HepG2 (cell line): ENCODE measurements around the gene FBXW2. TPM values are rescaled to one million over a fixed set of nuclear protein-coding genes. Genes with fewer than 3 reads are reported as not detected.
A peak's percentile ranks its signal among the peaks of the same experiment; 100 is the strongest.

Source experiments
- ATAC-seq: fragments of 200-7000 bp; cut with Tn5 transposase; 3 replicates; pipeline ENCODE4 v1.9.1; 2020; ENCODE audit warnings: mild to moderate bottlenecking, moderate library complexity
- BruUV-seq: library from RNA; stranded (reverse); fragments of 400-500 nt; replicated peaks from 2 replicates; lab custom pipeline; 2021; lab: Mats Ljungman, UMichigan
- CTCF ChIA-PET: fragments of 300-600 bp; formaldehyde crosslinking; extraction: SDS; loops from one replicate; lab custom pipeline; 2021; ENCODE audit warnings: low total read pairs, inconsistent platforms, low intra/inter-chr PET ratio; lab: Yijun Ruan, JAX
- POLR2A ChIA-PET: fragments of 350-600 bp; sonication (Branson Sonifier 250); formaldehyde crosslinking; loops from one replicate; lab custom pipeline; 2020; ENCODE audit warnings: antibody characterized with exemption, inconsistent platforms; lab: Yijun Ruan, JAX
- DNase-seq: peaks from one replicate; pipeline ENCODE4 v3.0.0-alpha.2; 2015; ENCODE audit warnings: low spot score
- FAIRE-seq: peaks from 3 replicates; lab custom pipeline; 2011; peaks lifted over from hg19 to GRCh38; lab: Jason Lieb, UNC
- H2AFZ ChIP-seq: one replicate; pipeline ENCODE4 v1.6.1; 2011; ENCODE audit warnings: low read length, inconsistent platforms
- H3K27ac ChIP-seq: fragments of 300-600 bp; 3 replicates; pipeline ENCODE4 v1.8.0; 2011; ENCODE audit warnings: mixed run types, mild to moderate bottlenecking, mixed read lengths, low read length, inconsistent platforms; ENCODE audit not compliant: insufficient read depth; ENCODE audit errors: extremely low read length
- H3K27me3 ChIP-seq, 2 experiments: fragments of 200-600 bp in 1 of 2; 2 replicates in 1 of 2; 3 replicates in 1 of 2; pipeline versions ENCODE4 v1.6.0 to v1.8.0; 2011; ENCODE audit warnings: low read length in 2 of 2, mild to moderate bottlenecking in 2 of 2, moderate library complexity in 2 of 2, inconsistent platforms in 1 of 2; ENCODE audit not compliant: insufficient read depth in 2 of 2, control insufficient read depth in 1 of 2
- H3K36me3 ChIP-seq, 2 experiments: fragments of 200-600 bp in 1 of 2; replicated peaks in 1 of 2; 2 replicates in 1 of 2; 3 replicates in 1 of 2; pipeline versions ENCODE4 v1.5.1 to v1.8.0; 2011; ENCODE audit warnings: low read length in 2 of 2, inconsistent platforms in 1 of 2; ENCODE audit not compliant: insufficient read depth in 2 of 2, control insufficient read depth in 1 of 2
- H3K4me1 ChIP-seq: 2 replicates; pipeline ENCODE4 v1.5.1; 2012; ENCODE audit warnings: low read length, inconsistent platforms; ENCODE audit not compliant: insufficient read depth
- H3K4me2 ChIP-seq: 2 replicates; pipeline ENCODE4 v1.6.0; 2011; ENCODE audit warnings: low read depth, low read length, inconsistent platforms
- H3K4me3 ChIP-seq, 3 experiments: fragments of 200-600 bp in 1 of 3; sonication (generic), shearing (Covaris generic) in 1 of 3; replicated peaks in 1 of 3; 2 replicates each; pipeline ENCODE4 v1.5.1; 2011 to 2016; ENCODE audit warnings: low read length in 3 of 3, inconsistent platforms in 2 of 3, low read depth in 2 of 3, mild to moderate bottlenecking in 2 of 3, control low read depth in 1 of 3, mixed read lengths in 1 of 3; ENCODE audit not compliant: insufficient read depth in 1 of 3
- H3K79me2 ChIP-seq: one replicate; pipeline ENCODE4 v1.6.1; 2011; ENCODE audit warnings: low read length, inconsistent platforms; ENCODE audit not compliant: insufficient read depth
- H3K9ac ChIP-seq: 2 replicates; pipeline ENCODE4 v1.6.0; 2011; ENCODE audit warnings: mild to moderate bottlenecking, low read depth, low read length, inconsistent platforms; ENCODE audit not compliant: insufficient read depth
- H3K9me3 ChIP-seq: 2 replicates; pipeline ENCODE4 v1.5.1; 2012; ENCODE audit warnings: mild to moderate bottlenecking, low read length
- H4K20me1 ChIP-seq: 2 replicates; pipeline ENCODE4 v1.6.0; 2011; ENCODE audit warnings: inconsistent platforms, mild to moderate bottlenecking, low read length, moderate library complexity; ENCODE audit not compliant: insufficient read depth
- CAMTA2 ChIP-seq: sonication (generic); formaldehyde crosslinking; IDR thresholded peaks from 2 replicates; pipeline ENCODE4 v1.4.0; 2020; ENCODE audit warnings: mild to moderate bottlenecking, missing genetic modification reagents, borderline replicate concordance
- TGIF2 ChIP-seq: IDR thresholded peaks from 2 replicates; pipeline ENCODE4 v1.6.1; 2016; ENCODE audit warnings: control low read depth, missing compliant biosample characterization
- ZFP90 ChIP-seq: sonication (generic); formaldehyde crosslinking; IDR thresholded peaks from 2 replicates; pipeline ENCODE4 v1.8.0; 2022; ENCODE audit warnings: missing genetic modification reagents, mild to moderate bottlenecking, inconsistent platforms, borderline replicate concordance
- ZNF672 ChIP-seq: sonication (generic); formaldehyde crosslinking; IDR thresholded peaks from 2 replicates; pipeline ENCODE4 v1.8.1; 2022; ENCODE audit warnings: missing genetic modification reagents
- WGBS: methylation state at CpG from one replicate; pipeline ENCODE4 v1.1.6; 2017; ENCODE audit warnings: low lambda C conversion rate; 5-methylcytosine and 5-hydroxymethylcytosine counted together
- in situ Hi-C: cut with HindIII; loops from 2 replicates; pipeline ENCODE4 v1.10.0; 2017; ENCODE audit warnings: low pct_unique_long_range_greater_than_20kb; ENCODE audit not compliant: extremely low pct_ligation_motif_present
- intact Hi-C: fragments of 100-400 bp; cut with micrococcal nuclease; formaldehyde crosslinking; loops from one replicate; pipeline ENCODE4 v1.10.0; 2022; ENCODE audit not compliant: unreplicated experiment
- polyA plus RNA-seq, 8 experiments: library from polyadenylated mRNA; depleted of rRNA in 3 of 8; stranded (reverse) in 7 of 8; unstranded in 1 of 8; fragments of >200 nt; fragmentation: Illumina TruSeq in 4 of 8; extraction: Trizol in 4 of 8; gene quantifications; 2 replicates each; pipeline versions ENCODE4 v1.2.1 to v1.2.3, GENCODE V29; 2011 to 2016; ENCODE audit warnings: low read depth in 4 of 8, missing spikeins in 1 of 8, mixed read lengths in 1 of 8; ENCODE audit not compliant: insufficient read depth in 1 of 8
- total RNA-seq, 5 experiments: library from RNA; depleted of rRNA; stranded (reverse); fragments of >200 nt; fragmentation: Illumina TruSeq; extraction: Trizol; gene quantifications; 2 replicates each; pipeline ENCODE4 v1.2.3, GENCODE V29; 2016; ENCODE audit warnings: low read depth in 1 of 5
- TF ChIP-seq, protein P1 (sequence below): sonication (generic); formaldehyde crosslinking; IDR thresholded peaks from 2 replicates; pipeline ENCODE4 v1.5.1; 2020; ENCODE audit warnings: missing genetic modification reagents, mild to moderate bottlenecking, borderline replicate concordance
- TF ChIP-seq, protein P2 (sequence below), 2 experiments: IDR thresholded peaks; 2 replicates each; pipeline ENCODE4 v1.6.1; 2011 to 2012; ENCODE audit warnings: low read length in 2 of 2, borderline replicate concordance in 1 of 2, low read depth in 1 of 2, mild to moderate bottlenecking in 1 of 2, moderate library complexity in 1 of 2

The FBXW2 gene
- total and polyA plus RNA-seq, 2 of the 13 experiments (the other 11 are each of a cell fraction or from before 2014, with no cell fraction given): 35.4 to 43.1 TPM

DNA sequence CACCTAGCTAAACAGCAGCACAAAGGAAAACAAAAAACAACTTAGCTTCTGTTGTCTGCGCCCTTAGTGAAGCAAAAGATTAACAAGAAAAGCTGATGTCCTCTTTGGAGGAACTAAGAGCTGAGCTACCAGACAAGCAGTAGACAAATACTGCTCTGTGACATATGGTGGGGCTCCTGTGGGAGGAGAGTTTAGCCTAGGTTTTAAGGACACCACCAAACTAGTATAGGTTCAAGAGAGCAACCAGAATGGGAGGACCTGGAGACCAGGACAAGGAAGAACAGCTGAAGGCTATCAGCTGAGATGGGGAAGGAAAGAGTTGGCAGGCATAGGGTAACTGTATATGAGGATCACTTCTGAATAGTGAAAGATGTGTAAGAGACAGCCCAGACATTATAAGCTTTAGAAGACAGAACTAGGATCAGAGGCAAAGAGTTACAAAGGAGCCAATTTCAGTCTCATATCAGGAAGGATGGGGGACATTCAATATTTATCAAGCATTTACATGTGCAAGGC, 27.2 kb downstream of the FBXW2 start:
- 100% methylated on average over 1 of the region's 1 CpG for WGBS
- ChIA-PET POLR2A (interaction anchor here (1.2 to 5.2 kb wide), 4 partner anchors 13 to 110 kb away, joined by 3 to 76 read pairs (median 28); partner anchors contain the start of genes FBXW2 and PHF19), CTCF (no interaction called here)
- intact Hi-C loops: loop anchor here (2.0 kb wide), 1 partner anchor 77 kb away; the partner anchor contains the start of gene PSMD5
- Histone ChIP-seq H3K27me3 (no peaks in the 10 kb centered on the region), H3K9ac (no peak overlapping the region), H3K4me3 (no peak overlapping the region), H4K20me1 (no peaks in the 10 kb centered on the region), H3K4me1 (peaks cover 48% of the 10 kb centered on the region), H3K4me2 (no peak overlapping the region), H2AFZ (no peak overlapping the region), H3K79me2 (no peaks in the 10 kb centered on the region), H3K27ac (peak overlapping the region; percentile 37), H3K36me3 (peaks cover 13 to 48% of the 10 kb centered on the region in 2 experiments), H3K9me3 (no peaks in the 10 kb centered on the region)
- in situ Hi-C loops: no loop called here
- peak; percentile 12 for FAIRE-seq
- TF ChIP-seq, protein P1, sequence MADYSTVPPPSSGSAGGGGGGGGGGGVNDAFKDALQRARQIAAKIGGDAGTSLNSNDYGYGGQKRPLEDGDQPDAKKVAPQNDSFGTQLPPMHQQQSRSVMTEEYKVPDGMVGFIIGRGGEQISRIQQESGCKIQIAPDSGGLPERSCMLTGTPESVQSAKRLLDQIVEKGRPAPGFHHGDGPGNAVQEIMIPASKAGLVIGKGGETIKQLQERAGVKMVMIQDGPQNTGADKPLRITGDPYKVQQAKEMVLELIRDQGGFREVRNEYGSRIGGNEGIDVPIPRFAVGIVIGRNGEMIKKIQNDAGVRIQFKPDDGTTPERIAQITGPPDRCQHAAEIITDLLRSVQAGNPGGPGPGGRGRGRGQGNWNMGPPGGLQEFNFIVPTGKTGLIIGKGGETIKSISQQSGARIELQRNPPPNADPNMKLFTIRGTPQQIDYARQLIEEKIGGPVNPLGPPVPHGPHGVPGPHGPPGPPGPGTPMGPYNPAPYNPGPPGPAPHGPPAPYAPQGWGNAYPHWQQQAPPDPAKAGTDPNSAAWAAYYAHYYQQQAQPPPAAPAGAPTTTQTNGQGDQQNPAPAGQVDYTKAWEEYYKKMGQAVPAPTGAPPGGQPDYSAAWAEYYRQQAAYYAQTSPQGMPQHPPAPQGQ (CRISPR knock-in tag): no peak
- no peak for TF ChIP-seq CAMTA2
- no peak for TF ChIP-seq ZFP90 (CRISPR knock-in tag)
- no peak for TF ChIP-seq ZNF672 (CRISPR knock-in tag)
- TF ChIP-seq, protein P2, sequence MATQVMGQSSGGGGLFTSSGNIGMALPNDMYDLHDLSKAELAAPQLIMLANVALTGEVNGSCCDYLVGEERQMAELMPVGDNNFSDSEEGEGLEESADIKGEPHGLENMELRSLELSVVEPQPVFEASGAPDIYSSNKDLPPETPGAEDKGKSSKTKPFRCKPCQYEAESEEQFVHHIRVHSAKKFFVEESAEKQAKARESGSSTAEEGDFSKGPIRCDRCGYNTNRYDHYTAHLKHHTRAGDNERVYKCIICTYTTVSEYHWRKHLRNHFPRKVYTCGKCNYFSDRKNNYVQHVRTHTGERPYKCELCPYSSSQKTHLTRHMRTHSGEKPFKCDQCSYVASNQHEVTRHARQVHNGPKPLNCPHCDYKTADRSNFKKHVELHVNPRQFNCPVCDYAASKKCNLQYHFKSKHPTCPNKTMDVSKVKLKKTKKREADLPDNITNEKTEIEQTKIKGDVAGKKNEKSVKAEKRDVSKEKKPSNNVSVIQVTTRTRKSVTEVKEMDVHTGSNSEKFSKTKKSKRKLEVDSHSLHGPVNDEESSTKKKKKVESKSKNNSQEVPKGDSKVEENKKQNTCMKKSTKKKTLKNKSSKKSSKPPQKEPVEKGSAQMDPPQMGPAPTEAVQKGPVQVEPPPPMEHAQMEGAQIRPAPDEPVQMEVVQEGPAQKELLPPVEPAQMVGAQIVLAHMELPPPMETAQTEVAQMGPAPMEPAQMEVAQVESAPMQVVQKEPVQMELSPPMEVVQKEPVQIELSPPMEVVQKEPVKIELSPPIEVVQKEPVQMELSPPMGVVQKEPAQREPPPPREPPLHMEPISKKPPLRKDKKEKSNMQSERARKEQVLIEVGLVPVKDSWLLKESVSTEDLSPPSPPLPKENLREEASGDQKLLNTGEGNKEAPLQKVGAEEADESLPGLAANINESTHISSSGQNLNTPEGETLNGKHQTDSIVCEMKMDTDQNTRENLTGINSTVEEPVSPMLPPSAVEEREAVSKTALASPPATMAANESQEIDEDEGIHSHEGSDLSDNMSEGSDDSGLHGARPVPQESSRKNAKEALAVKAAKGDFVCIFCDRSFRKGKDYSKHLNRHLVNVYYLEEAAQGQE (IDR thresholded peaks at IDR 0.05; ENCODE audit: borderline replicate concordance in 1 of 2, low read depth in 1 of 2, low read length in 2 of 2): no peak
- TF ChIP-seq TGIF2 (CRISPR knock-in tag): no peak
- no peak for ATAC-seq
- DNase-seq: no peak
- BruUV-seq: no TSS peak
